NB4 (cell line): Measurements from ENCODE around the gene RSPRY1.

Source experiments
- MYC ChIP-seq: IDR thresholded peaks from 2 replicates; pipeline ENCODE4 v1.6.1; 2011; ENCODE audit warnings: low read depth, low read length
- POLR2A ChIP-seq: IDR thresholded peaks from 2 replicates; pipeline ENCODE4 v1.6.1; 2011; ENCODE audit warnings: mild to moderate bottlenecking; ENCODE audit not compliant: insufficient read length; ENCODE audit errors: extremely low read depth
- TF ChIP-seq, protein P1 (sequence below): IDR thresholded peaks from one replicate; pipeline ENCODE4 v1.5.1; 2012; ENCODE audit warnings: low read depth, low read length

DNA sequence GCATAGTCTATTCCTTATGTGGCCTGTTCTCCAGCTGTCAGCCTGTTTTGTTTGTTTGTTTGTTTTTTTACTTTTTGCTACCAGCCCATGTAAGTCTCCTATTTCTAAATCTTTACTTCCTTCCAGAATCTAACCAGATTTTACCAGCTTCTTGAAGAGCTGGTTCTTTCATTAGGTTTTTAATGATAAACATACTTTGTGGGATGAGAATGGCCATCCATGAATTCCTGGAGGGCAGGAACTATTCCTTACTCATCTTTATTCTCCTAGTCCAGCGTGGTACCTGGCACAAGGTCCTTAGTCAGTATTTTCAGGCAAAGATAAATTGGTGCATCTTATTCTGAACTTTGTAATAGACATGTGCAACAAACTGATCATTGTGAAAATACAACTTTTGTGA, 17.3 kb downstream of the RSPRY1 start:
- TF ChIP-seq, protein P1, sequence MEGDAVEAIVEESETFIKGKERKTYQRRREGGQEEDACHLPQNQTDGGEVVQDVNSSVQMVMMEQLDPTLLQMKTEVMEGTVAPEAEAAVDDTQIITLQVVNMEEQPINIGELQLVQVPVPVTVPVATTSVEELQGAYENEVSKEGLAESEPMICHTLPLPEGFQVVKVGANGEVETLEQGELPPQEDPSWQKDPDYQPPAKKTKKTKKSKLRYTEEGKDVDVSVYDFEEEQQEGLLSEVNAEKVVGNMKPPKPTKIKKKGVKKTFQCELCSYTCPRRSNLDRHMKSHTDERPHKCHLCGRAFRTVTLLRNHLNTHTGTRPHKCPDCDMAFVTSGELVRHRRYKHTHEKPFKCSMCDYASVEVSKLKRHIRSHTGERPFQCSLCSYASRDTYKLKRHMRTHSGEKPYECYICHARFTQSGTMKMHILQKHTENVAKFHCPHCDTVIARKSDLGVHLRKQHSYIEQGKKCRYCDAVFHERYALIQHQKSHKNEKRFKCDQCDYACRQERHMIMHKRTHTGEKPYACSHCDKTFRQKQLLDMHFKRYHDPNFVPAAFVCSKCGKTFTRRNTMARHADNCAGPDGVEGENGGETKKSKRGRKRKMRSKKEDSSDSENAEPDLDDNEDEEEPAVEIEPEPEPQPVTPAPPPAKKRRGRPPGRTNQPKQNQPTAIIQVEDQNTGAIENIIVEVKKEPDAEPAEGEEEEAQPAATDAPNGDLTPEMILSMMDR: no peak
- TF ChIP-seq POLR2A (no peak), MYC (no peak)
